ENCODE results near the gene EPHA6. TPM values are rescaled to one million over a fixed set of nuclear protein-coding genes. Genes with fewer than 3 reads are reported as not detected.
A peak's percentile ranks its signal among the peaks of the same experiment; 100 is the strongest.

Gene EPHA6
- total and polyA plus RNA-seq, 7 experiments from 2014 or later, result not detected

GRCh38 chr3:97738761-97739160 is 924.4 kb downstream of the EPHA6 start:
- Histone ChIP-seq H3K27ac (ENCODE audit: low read depth, low read length) (no peak overlapping the region), H3K4me1 (ENCODE audit: control insufficient read depth in 2 of 2, insufficient read depth in 2 of 2, low read length in 2 of 2) (no peaks in the 10 kb centered on the region), H3K36me3 (ENCODE audit: control insufficient read depth in 2 of 3, insufficient read depth in 3 of 3, low read length in 3 of 3) (no peaks in the 10 kb centered on the region), H3K9me3 (ENCODE audit: control insufficient read depth in 2 of 3, low read length in 3 of 3) (no peaks in the 10 kb centered on the region), H3K4me3 (ENCODE audit: low read length) (no peak overlapping the region), H3K27me3 (ENCODE audit: control insufficient read depth in 2 of 2, insufficient read depth in 2 of 2, low read length in 2 of 2) (no peaks in the 10 kb centered on the region)
- CTCF ChIA-PET, result interaction anchor here (0.6 kb wide), 1 partner anchor 50 kb away, joined by 5 read pairs; no protein-coding TSS in a partner anchor
- ATAC-seq (no peak), DNase-seq (no peak)
- Mint-ChIP-seq H3K27me3 (peaks cover 0 to 42% (median 12%) of the 10 kb centered on the region in 5 donors), H3K36me3 (no peaks in the 10 kb centered on the region), H3K27ac (no peak overlapping the region), H3K9me3 (no peaks in the 10 kb centered on the region), H3K4me1 (no peaks in the 10 kb centered on the region), H3K4me3 (no peak overlapping the region)
- POLR2A ChIA-PET, result no interaction called here
- intact Hi-C loops (cut with micrococcal nuclease), result no loop called here

GRCh38 chr3:97742036-97742435 is 927.6 kb downstream of the EPHA6 start:
- peaks cover 4 to 42% (median 9%) of the 10 kb centered on the region in 5 donors for H3K27me3 Mint-ChIP-seq
- POLR2A ChIA-PET, result no interaction called here
- H3K9me3 ChIP-seq (ENCODE audit: control insufficient read depth in 2 of 3, low read length in 3 of 3), result no peaks in the 10 kb centered on the region
- no peak overlapping the region for H3K4me3 ChIP-seq (ENCODE audit: low read length)
- DNase-seq (no peak), ATAC-seq (no peak)
- H3K4me3 Mint-ChIP-seq, result no peak overlapping the region
- no peaks in the 10 kb centered on the region for H3K36me3 ChIP-seq (ENCODE audit: control insufficient read depth in 2 of 3, insufficient read depth in 3 of 3, low read length in 3 of 3)
- H3K9me3 Mint-ChIP-seq, result no peaks in the 10 kb centered on the region
- H3K27ac Mint-ChIP-seq, result peak overlapping the region in 1 of 9 donors; percentile 36
- H3K36me3 Mint-ChIP-seq, result no peaks in the 10 kb centered on the region
- H3K4me1 Mint-ChIP-seq, result no peaks in the 10 kb centered on the region
- H3K27me3 ChIP-seq (ENCODE audit: control insufficient read depth in 2 of 2, insufficient read depth in 2 of 2, low read length in 2 of 2), result peaks cover 0 to under 1% of the 10 kb centered on the region in 2 donors
- H3K27ac ChIP-seq (ENCODE audit: low read depth, low read length), result no peak overlapping the region
- H3K4me1 ChIP-seq (ENCODE audit: control insufficient read depth in 2 of 2, insufficient read depth in 2 of 2, low read length in 2 of 2), result no peaks in the 10 kb centered on the region
- CTCF ChIA-PET, result no interaction called here
- intact Hi-C loops (cut with micrococcal nuclease), result no loop called here

GRCh38 chr3:97744289-97744688 is 929.9 kb downstream of the EPHA6 start:
- DNase-seq, result no peak
- Mint-ChIP-seq H3K27me3 (peaks cover 10 to 35% (median 19%) of the 10 kb centered on the region in 5 donors), H3K4me3 (no peak overlapping the region), H3K9me3 (no peaks in the 10 kb centered on the region), H3K27ac (no peak overlapping the region), H3K4me1 (no peaks in the 10 kb centered on the region), H3K36me3 (no peaks in the 10 kb centered on the region)
- intact Hi-C loops (cut with micrococcal nuclease), result no loop called here
- Histone ChIP-seq H3K27me3 (ENCODE audit: control insufficient read depth in 2 of 2, insufficient read depth in 2 of 2, low read length in 2 of 2) (peaks cover 0 to 3% of the 10 kb centered on the region in 2 donors), H3K4me3 (ENCODE audit: low read length) (no peak overlapping the region), H3K4me1 (ENCODE audit: control insufficient read depth in 2 of 2, insufficient read depth in 2 of 2, low read length in 2 of 2) (no peaks in the 10 kb centered on the region), H3K36me3 (ENCODE audit: control insufficient read depth in 2 of 3, insufficient read depth in 3 of 3, low read length in 3 of 3) (no peaks in the 10 kb centered on the region), H3K27ac (ENCODE audit: low read depth, low read length) (no peak overlapping the region), H3K9me3 (ENCODE audit: control insufficient read depth in 2 of 3, low read length in 3 of 3) (no peaks in the 10 kb centered on the region)
- POLR2A ChIA-PET, result no interaction called here
- CTCF ChIA-PET, result no interaction called here
- no peak for ATAC-seq

- Histone ChIP-seq H3K27ac (ENCODE audit: low read depth, low read length) (peak overlapping the region; percentile 78), H3K27me3 (ENCODE audit: control insufficient read depth in 2 of 2, insufficient read depth in 2 of 2, low read length in 2 of 2) (no peaks in the 10 kb centered on the region), H3K4me3 (ENCODE audit: low read length) (peak overlapping the region; percentile 98), H3K9me3 (ENCODE audit: control insufficient read depth in 2 of 3, low read length in 3 of 3) (no peaks in the 10 kb centered on the region), H3K4me1 (ENCODE audit: control insufficient read depth in 2 of 2, insufficient read depth in 2 of 2, low read length in 2 of 2) (peaks cover 5 to 15% of the 10 kb centered on the region in 2 donors), H3K36me3 (ENCODE audit: control insufficient read depth in 2 of 3, insufficient read depth in 3 of 3, low read length in 3 of 3) (peaks cover 0 to 6% (median 0%) of the 10 kb centered on the region in 3 experiments)
- ChIA-PET CTCF (interaction anchor here (0.6 to 1.0 kb wide), 3 partner anchors 10 to 457 kb away, joined by 3 to 4 read pairs (median 3); no protein-coding TSS in a partner anchor), POLR2A (interaction anchor here (0.8 to 1.4 kb wide), 3 partner anchors 57 to 1138 kb away, joined by 4 to 5 read pairs (median 4); partner anchors contain the start of genes DCBLD2 and RIOX2)
- H3K4me3 Mint-ChIP-seq, result peak overlapping the region; percentile 91 to 99 (median 98)
- H3K27me3 Mint-ChIP-seq, result peaks cover 0 to 11% (median 0%) of the 10 kb centered on the region in 5 donors
- intact Hi-C loops (cut with micrococcal nuclease), result loop anchor here (1.0 to 2.0 kb wide), 8 partner anchors 57 to 1137 kb away; partner anchors contain the start of genes CPOX (in 2 of the 2), DCBLD2 (in 2 of the 2) and RIOX2 (in 2 of the 2)
- H3K27ac Mint-ChIP-seq, result peak overlapping the region; percentile 90 to 97 (median 93)
- H3K4me1 Mint-ChIP-seq, result peaks cover 9 to 36% (median 27%) of the 10 kb centered on the region in 7 donors
- peak; percentile 62 for ATAC-seq
- DNase-seq, result no peak
- H3K9me3 Mint-ChIP-seq, result no peaks in the 10 kb centered on the region
- peaks cover 0 to 3% (median 0%) of the 10 kb centered on the region in 5 donors for H3K36me3 Mint-ChIP-seq
These were observed 949.4 kb downstream of the EPHA6 start for GRCh38 chr3:97763586-97764406.

GRCh38 chr3:97764407-97765238 is 950.2 kb downstream of the EPHA6 start, which contains the start of gene ARL6:
ARL6 (plus strand) TSS chr3:97764758; CDS start chr3:97768108, 3,350 bp downstream.
- Histone ChIP-seq H3K4me3 (ENCODE audit: low read length) (peak within 1 kb of the TSS; percentile 98), H3K4me1 (ENCODE audit: control insufficient read depth in 2 of 2, insufficient read depth in 2 of 2, low read length in 2 of 2) (peaks cover 5 to 15% of the 10 kb centered on the region in 2 donors), H3K27me3 (ENCODE audit: control insufficient read depth in 2 of 2, insufficient read depth in 2 of 2, low read length in 2 of 2) (no peaks in the 10 kb centered on the region), H3K36me3 (ENCODE audit: control insufficient read depth in 2 of 3, insufficient read depth in 3 of 3, low read length in 3 of 3) (peaks cover 0 to 6% (median 0%) of the 10 kb centered on the region in 3 experiments), H3K27ac (ENCODE audit: low read depth, low read length) (peak within 1 kb of the TSS; percentile 78), H3K9me3 (ENCODE audit: control insufficient read depth in 2 of 3, low read length in 3 of 3) (no peaks in the 10 kb centered on the region)
- Mint-ChIP-seq H3K27ac (peak within 1 kb of the TSS; percentile 90 to 97 (median 93)), H3K27me3 (peaks cover 0 to 4% (median 0%) of the 10 kb centered on the region in 5 donors), H3K36me3 (peaks cover 0 to 7% (median 4%) of the 10 kb centered on the region in 5 donors), H3K4me3 (peak within 1 kb of the TSS; percentile 91 to 99 (median 98)), H3K4me1 (peaks cover 9 to 36% (median 27%) of the 10 kb centered on the region in 7 donors), H3K9me3 (no peaks in the 10 kb centered on the region)
- intact Hi-C loops (cut with micrococcal nuclease), result loop anchor here (1.0 to 2.0 kb wide), 8 partner anchors 56 to 1136 kb away; partner anchors contain the start of genes CPOX (in 2 of the 2), DCBLD2 (in 2 of the 2) and RIOX2 (in 2 of the 2)
- ChIA-PET POLR2A (interaction anchor here (0.8 to 1.4 kb wide), 5 partner anchors 15 to 1137 kb away, joined by 3 to 6 read pairs (median 4); partner anchors contain the start of genes DCBLD2 and RIOX2), CTCF (interaction anchor here (0.6 to 1.0 kb wide), 3 partner anchors 9 to 456 kb away, joined by 3 to 4 read pairs (median 3); no protein-coding TSS in a partner anchor)
- peak; percentile 53 to 78 (median 73) for DNase-seq
- ATAC-seq, result peak; percentile 95

- DNase-seq, result no peak
- Mint-ChIP-seq H3K36me3 (peaks cover under 1 to 14% (median 10%) of the 10 kb centered on the region in 5 donors), H3K9me3 (no peaks in the 10 kb centered on the region), H3K27ac (peak overlapping the region in 8 of 9 donors; percentile 80 to 97 (median 92)), H3K27me3 (peaks cover 0 to 4% (median 0%) of the 10 kb centered on the region in 5 donors), H3K4me1 (peaks cover 9 to 36% (median 27%) of the 10 kb centered on the region in 7 donors), H3K4me3 (peak overlapping the region; percentile 91 to 99 (median 98))
- no peaks in the 10 kb centered on the region for H3K9me3 ChIP-seq (ENCODE audit: control insufficient read depth in 2 of 3, low read length in 3 of 3)
- intact Hi-C loops (cut with micrococcal nuclease), result loop anchor here (2.0 kb wide), 2 partner anchors 55 to 1135 kb away; partner anchors contain the start of gene DCBLD2 (in 2 of the 2)
- H3K27me3 ChIP-seq (ENCODE audit: control insufficient read depth in 2 of 2, insufficient read depth in 2 of 2, low read length in 2 of 2), result no peaks in the 10 kb centered on the region
- CTCF ChIA-PET, result no interaction called here
- peak overlapping the region; percentile 78 for H3K27ac ChIP-seq (ENCODE audit: low read depth, low read length)
- ATAC-seq, result no peak
- peaks cover 0 to 6% (median 0%) of the 10 kb centered on the region in 3 experiments for H3K36me3 ChIP-seq (ENCODE audit: control insufficient read depth in 2 of 3, insufficient read depth in 3 of 3, low read length in 3 of 3)
- H3K4me3 ChIP-seq (ENCODE audit: low read length), result peak overlapping the region; percentile 98
- POLR2A ChIA-PET, result interaction anchor here (1.0 to 1.4 kb wide), 2 partner anchors 16 to 1137 kb away, joined by 4 to 6 read pairs; partner anchors contain the start of gene DCBLD2
- peaks cover 5 to 15% of the 10 kb centered on the region in 2 donors for H3K4me1 ChIP-seq (ENCODE audit: control insufficient read depth in 2 of 2, insufficient read depth in 2 of 2, low read length in 2 of 2)
These were observed 950.9 kb downstream of the EPHA6 start for GRCh38 chr3:97765336-97765735.

Measured in naive thymus-derived CD4-positive, alpha-beta T cell (primary cell).